ENCODE results near the gene TOPORS. TPM values are rescaled to one million over a fixed set of nuclear protein-coding genes. Genes with fewer than 3 reads are reported as not detected.
"Not testable (repeated sequence)": the region's sequence is repeated elsewhere in the genome, so short reads cannot be mapped to it uniquely, and the experiment has no call there.

Gene TOPORS
- total RNA-seq (10 to 100 TPM in 3 of 5 donors, 1 to 10 TPM in 2; 3.2 to 45.9 (median 25.1) TPM), polyA plus RNA-seq (1 to 10 TPM; 4.2 to 5.7 (median 5.4) TPM)
- long read RNA-seq, donor 1, full-length matches to known transcripts: 6 of 6 reads
- long read RNA-seq, donor 1, partial matches to known transcripts: 0 of 6 reads
- long read RNA-seq, donor 1, other reads (novel, unspliced or antisense): 0 of 6 reads
- long read RNA-seq, donor 2, full-length matches to known transcripts: 4 of 4 reads
- long read RNA-seq, donor 2, partial matches to known transcripts: 0 of 4 reads
- long read RNA-seq, donor 2, other reads (novel, unspliced or antisense): 0 of 4 reads
- long read RNA-seq, donor 3, full-length matches to known transcripts: 3 of 3 reads
- long read RNA-seq, donor 3, partial matches to known transcripts: 0 of 3 reads
- long read RNA-seq, donor 3, other reads (novel, unspliced or antisense): 0 of 3 reads
- long read RNA-seq, donor 4: 0 reads
- long read RNA-seq, donor 5, full-length matches to known transcripts: 8 of 8 reads
- long read RNA-seq, donor 5, partial matches to known transcripts: 0 of 8 reads
- long read RNA-seq, donor 5, other reads (novel, unspliced or antisense): 0 of 8 reads
- long read RNA-seq, donor 6, full-length matches to known transcripts: 20 of 20 reads
- long read RNA-seq, donor 6, partial matches to known transcripts: 0 of 20 reads
- long read RNA-seq, donor 6, other reads (novel, unspliced or antisense): 0 of 20 reads
- long read RNA-seq, donor 7, full-length matches to known transcripts: 4 of 4 reads
- long read RNA-seq, donor 7, partial matches to known transcripts: 0 of 4 reads
- long read RNA-seq, donor 7, other reads (novel, unspliced or antisense): 0 of 4 reads
- long read RNA-seq, donor 8, full-length matches to known transcripts: 7 of 7 reads
- long read RNA-seq, donor 8, partial matches to known transcripts: 0 of 7 reads
- long read RNA-seq, donor 8, other reads (novel, unspliced or antisense): 0 of 7 reads
- long read RNA-seq, donor 9, full-length matches to known transcripts: 1 of 1 reads
- long read RNA-seq, donor 9, partial matches to known transcripts: 0 of 1 reads
- long read RNA-seq, donor 9, other reads (novel, unspliced or antisense): 0 of 1 reads
- long read RNA-seq, donor 10, full-length matches to known transcripts: 3 of 3 reads
- long read RNA-seq, donor 10, partial matches to known transcripts: 0 of 3 reads
- long read RNA-seq, donor 10, other reads (novel, unspliced or antisense): 0 of 3 reads

DNA sequence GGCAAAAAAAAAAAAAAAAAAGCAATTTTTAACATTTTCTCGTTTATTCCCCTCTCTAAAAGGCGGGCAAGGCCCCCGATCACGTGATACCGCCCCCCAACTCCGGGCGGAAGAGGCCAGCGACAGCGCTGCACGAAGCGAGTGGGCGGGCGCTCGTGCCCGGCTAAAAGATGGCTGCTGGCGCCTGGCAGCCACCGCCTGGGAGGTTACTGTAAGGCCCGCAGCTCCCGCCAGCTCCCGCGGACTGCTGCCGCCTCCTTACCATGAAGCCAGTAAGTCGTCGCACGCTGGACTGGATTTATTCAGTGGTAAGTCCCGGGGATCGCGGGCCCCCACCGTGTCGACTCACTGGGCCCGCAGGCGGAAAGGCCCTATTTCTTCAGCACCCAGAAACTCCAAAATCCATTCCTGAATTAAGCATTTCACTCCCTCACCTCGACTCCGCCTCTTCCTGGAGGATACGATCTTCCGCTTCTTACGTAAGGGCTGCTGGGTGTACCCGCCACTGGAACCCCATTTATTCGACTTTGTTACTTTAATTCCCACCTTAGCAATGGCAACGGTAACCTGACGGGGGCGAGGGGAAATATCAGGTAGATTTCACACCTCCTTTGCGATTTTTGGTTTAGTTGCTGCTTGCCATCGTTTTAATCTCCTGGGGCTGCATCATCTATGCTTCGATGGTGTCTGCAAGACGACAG lies at the start of gene TOPORS, which contains the start of gene SMIM27:
TOPORS (minus strand) TSS at position 415 of the 701 bp plus-strand sequence; CDS start at position 265, 150 bp downstream.
SMIM27 (plus strand) TSS at position 156 of the 701 bp plus-strand sequence; CDS start at position 264, 108 bp downstream.
- H3K36me3 ChIP-seq: no peaks in the 10 kb centered on the region
- H3K4me1 ChIP-seq: peaks cover 16 to 42% (median 30%) of the 10 kb centered on the region in 4 donors
- intact Hi-C loops (cut with DNase I; ENCODE audit: low total_unique reads): no loop called here
- 0% methylated on average over 38 to 46 of the region's 46 CpGs for WGBS, 5 donors
- TF ChIP-seq POLR2A (IDR thresholded peaks at IDR 0.05): peak in 2 of 4 donors; percentile 20 to 65
- TF ChIP-seq, protein P1, sequence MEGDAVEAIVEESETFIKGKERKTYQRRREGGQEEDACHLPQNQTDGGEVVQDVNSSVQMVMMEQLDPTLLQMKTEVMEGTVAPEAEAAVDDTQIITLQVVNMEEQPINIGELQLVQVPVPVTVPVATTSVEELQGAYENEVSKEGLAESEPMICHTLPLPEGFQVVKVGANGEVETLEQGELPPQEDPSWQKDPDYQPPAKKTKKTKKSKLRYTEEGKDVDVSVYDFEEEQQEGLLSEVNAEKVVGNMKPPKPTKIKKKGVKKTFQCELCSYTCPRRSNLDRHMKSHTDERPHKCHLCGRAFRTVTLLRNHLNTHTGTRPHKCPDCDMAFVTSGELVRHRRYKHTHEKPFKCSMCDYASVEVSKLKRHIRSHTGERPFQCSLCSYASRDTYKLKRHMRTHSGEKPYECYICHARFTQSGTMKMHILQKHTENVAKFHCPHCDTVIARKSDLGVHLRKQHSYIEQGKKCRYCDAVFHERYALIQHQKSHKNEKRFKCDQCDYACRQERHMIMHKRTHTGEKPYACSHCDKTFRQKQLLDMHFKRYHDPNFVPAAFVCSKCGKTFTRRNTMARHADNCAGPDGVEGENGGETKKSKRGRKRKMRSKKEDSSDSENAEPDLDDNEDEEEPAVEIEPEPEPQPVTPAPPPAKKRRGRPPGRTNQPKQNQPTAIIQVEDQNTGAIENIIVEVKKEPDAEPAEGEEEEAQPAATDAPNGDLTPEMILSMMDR (IDR thresholded peaks at IDR 0.05): no peak
- peak; percentile 55 to 81 (median 73) for TF ChIP-seq POLR2AphosphoS5 (IDR thresholded peaks at IDR 0.05)
- no peak for TF ChIP-seq EP300 (IDR thresholded peaks at IDR 0.05)
- DNase-seq: peak; percentile 92 to 97
- H3K9me3 ChIP-seq: no peaks in the 10 kb centered on the region
- H3K4me3 ChIP-seq: peak within 1 kb of the TSS; percentile 59 to 88 (median 74)
- peak within 1 kb of the TSS; percentile 96 to 100 (median 97) for H3K27ac ChIP-seq
- H3K27me3 ChIP-seq: no peaks in the 10 kb centered on the region

DNA sequence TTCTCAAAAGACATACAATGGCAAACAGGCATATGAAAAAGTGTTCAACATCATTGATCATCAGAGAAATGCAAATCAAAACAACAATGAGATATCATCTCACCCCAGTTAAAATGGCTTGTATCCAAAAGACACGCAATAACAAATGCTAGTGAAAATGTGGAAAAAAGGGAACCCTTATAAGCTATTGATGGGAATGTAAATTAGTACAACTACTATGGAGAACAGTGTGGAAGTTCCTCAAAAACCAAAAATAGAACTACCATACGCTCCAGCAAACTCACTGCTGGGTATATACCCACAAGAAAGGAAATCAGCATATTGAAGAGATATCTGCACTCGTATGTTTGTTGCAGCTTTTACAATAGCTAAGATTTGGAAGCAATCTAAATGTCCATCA lies 46.6 kb upstream of the TOPORS start:
- DNase-seq; H3K9me3 ChIP-seq; H3K4me3 ChIP-seq; H3K4me1 ChIP-seq; H3K27me3 ChIP-seq; H3K36me3 ChIP-seq; intact Hi-C loops (cut with DNase I; ENCODE audit: low total_unique reads); H3K27ac ChIP-seq: not testable (repeated sequence)
- WGBS, 5 donors: 69 to 78% (median 76%) methylated on average over 3 of the region's 3 CpGs

DNA sequence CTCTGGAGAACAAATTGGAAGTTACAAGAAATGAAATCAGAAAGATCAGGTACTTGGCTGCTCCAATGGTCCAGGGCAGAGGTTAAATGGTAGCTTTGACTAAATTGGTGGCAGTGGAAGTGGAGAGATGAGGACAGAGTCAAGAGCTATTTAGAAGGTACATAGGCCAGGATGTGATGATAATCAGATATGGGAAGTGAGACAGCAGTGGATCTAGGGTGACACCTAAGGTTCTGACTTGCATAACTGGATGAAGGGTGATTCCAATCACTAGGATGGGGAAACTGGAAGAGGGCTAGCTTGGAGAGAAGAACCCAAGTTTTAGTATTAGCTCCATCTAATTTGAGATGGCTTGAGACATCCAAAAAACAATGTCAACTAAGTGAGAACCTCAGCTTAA lies 44.5 kb upstream of the TOPORS start:
- Histone ChIP-seq H3K4me1 (no peaks in the 10 kb centered on the region), H3K9me3 (no peaks in the 10 kb centered on the region), H3K27ac (no peak overlapping the region), H3K36me3 (no peaks in the 10 kb centered on the region), H3K27me3 (no peaks in the 10 kb centered on the region), H3K4me3 (no peak overlapping the region)
- TF ChIP-seq, protein P1 (IDR thresholded peaks at IDR 0.05): no peak
- TF ChIP-seq EP300 (IDR thresholded peaks at IDR 0.05) (no peak), POLR2A (IDR thresholded peaks at IDR 0.05) (no peak), POLR2AphosphoS5 (IDR thresholded peaks at IDR 0.05) (no peak)
- no peak for DNase-seq
- intact Hi-C loops (cut with DNase I; ENCODE audit: low total_unique reads): no loop called here

DNA sequence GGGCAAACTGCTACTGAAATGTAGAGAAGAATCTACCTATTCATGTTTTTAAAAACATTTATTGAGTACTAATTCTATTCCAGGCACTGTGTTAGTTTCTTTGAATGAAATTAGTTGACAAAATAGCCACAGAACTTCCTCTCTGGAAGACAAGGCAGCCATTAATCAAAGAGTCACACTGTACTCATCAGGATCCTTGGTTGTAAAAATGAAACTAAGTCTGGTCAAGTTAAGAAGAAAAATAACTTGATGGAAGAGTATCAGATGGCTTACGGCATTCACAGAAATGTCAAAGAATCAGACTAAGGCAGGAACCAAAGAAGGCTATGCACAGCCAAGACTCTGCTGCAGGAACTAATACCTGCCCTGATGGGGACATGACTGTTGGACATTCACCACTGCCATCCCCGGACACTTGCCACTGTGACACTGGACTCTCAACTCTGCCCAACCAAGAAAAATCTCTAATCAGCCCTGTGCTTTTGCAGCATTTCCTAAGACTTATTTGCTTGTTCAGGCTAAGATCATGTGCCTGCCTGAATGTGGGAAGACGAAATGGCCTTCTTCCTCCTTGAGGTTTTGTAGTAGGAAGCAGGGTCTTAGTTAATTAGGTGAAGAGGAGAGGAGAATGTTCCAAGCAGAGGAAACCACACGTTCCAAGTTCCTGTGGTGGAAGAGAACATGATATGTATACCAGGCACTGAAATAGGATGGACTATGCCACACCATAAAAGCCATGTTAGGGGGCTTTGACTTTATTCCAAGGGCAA lies 43.9 kb upstream of the TOPORS start:
- H3K27ac ChIP-seq: no peak overlapping the region
- no peak for DNase-seq
- no peaks in the 10 kb centered on the region for H3K36me3 ChIP-seq
- H3K4me1 ChIP-seq: no peaks in the 10 kb centered on the region
- no peaks in the 10 kb centered on the region for H3K9me3 ChIP-seq
- H3K27me3 ChIP-seq: no peaks in the 10 kb centered on the region
- intact Hi-C loops (cut with DNase I; ENCODE audit: low total_unique reads): no loop called here
- no peak overlapping the region for H3K4me3 ChIP-seq
- TF ChIP-seq EP300 (IDR thresholded peaks at IDR 0.05): no peak
- TF ChIP-seq, protein P1 (IDR thresholded peaks at IDR 0.05): no peak
- TF ChIP-seq POLR2A (IDR thresholded peaks at IDR 0.05): no peak
- TF ChIP-seq POLR2AphosphoS5 (IDR thresholded peaks at IDR 0.05): no peak
- 66 to 72% (median 70%) methylated on average over 4 of the region's 4 CpGs for WGBS, 5 donors

Measured in stomach (tissue), 19 donors.